K562 (cell line): Measurements from ENCODE around the gene SHISA5. TPM values are rescaled to one million over a fixed set of nuclear protein-coding genes. Genes with fewer than 3 reads are reported as not detected.

Experiments used
- CEBPB ChIP-seq: fragments of 450-650 bp; IDR thresholded peaks from 2 replicates; pipeline ENCODE4 v1.6.1; 2016; ENCODE audit warnings: missing genetic modification characterization, missing compliant biosample characterization
- CXXC5 ChIP-seq: fragments of 250-450 bp; sonication (Bioruptor Pico); IDR thresholded peaks from 2 replicates; pipeline ENCODE4 v1.8.0; 2022; ENCODE audit warnings: inconsistent platforms, mild to moderate bottlenecking, moderate library complexity
- DNMT1 ChIP-seq: fragments of 450-650 bp; IDR thresholded peaks from 2 replicates; pipeline ENCODE4 v1.6.1; 2016; ENCODE audit warnings: antibody characterized with exemption, mild to moderate bottlenecking
- FOS ChIP-seq: IDR thresholded peaks from 3 replicates; pipeline ENCODE4 v1.6.1; 2011; ENCODE audit not compliant: insufficient read length; ENCODE audit errors: extremely low read depth
- FOSL1 ChIP-seq: fragments of 200-800 bp; sonication (Bioruptor generic); conservative IDR thresholded peaks from 2 replicates; pipeline ENCODE4 v1.6.1; 2016; ENCODE audit warnings: missing genetic modification characterization, missing compliant biosample characterization
- GABPB2 ChIP-seq: fragments of 250-450 bp; sonication (Bioruptor Pico); conservative IDR thresholded peaks from 2 replicates; pipeline ENCODE4 v1.5.1; 2021; ENCODE audit warnings: mild to moderate bottlenecking
- MTF1 ChIP-seq: fragments of 250-450 bp; sonication (Bioruptor Pico); IDR thresholded peaks from 2 replicates; pipeline ENCODE4 v1.9.0; 2021; ENCODE audit warnings: moderate library complexity, mild to moderate bottlenecking, inconsistent platforms, borderline replicate concordance
- RBM15 ChIP-seq: fragments of 200-400 bp; formaldehyde crosslinking; IDR thresholded peaks from 2 replicates; pipeline ENCODE4 v1.6.1; 2018; ENCODE audit warnings: mild to moderate bottlenecking, low read length, moderate library complexity; ENCODE audit not compliant: insufficient read depth
- SP1 ChIP-seq: sonication (generic); formaldehyde crosslinking; IDR thresholded peaks from 2 replicates; pipeline ENCODE4 v1.8.1; 2022; ENCODE audit warnings: mild to moderate bottlenecking, missing genetic modification reagents
- TAF1 ChIP-seq: IDR thresholded peaks from 2 replicates; pipeline ENCODE4 v1.6.1; 2011; ENCODE audit warnings: mild to moderate bottlenecking, low read length, moderate library complexity; ENCODE audit not compliant: insufficient read depth, control insufficient read depth, severe bottlenecking; ENCODE audit errors: extremely low read depth
- ZNF143 ChIP-seq: sonication (generic); formaldehyde crosslinking; IDR thresholded peaks from 2 replicates; pipeline ENCODE4 v1.9.0; 2022; ENCODE audit warnings: mild to moderate bottlenecking, missing genetic modification reagents
- ZNF184 ChIP-seq: sonication (generic); formaldehyde crosslinking; IDR thresholded peaks from 2 replicates; pipeline ENCODE4 v1.5.0; 2020; ENCODE audit warnings: missing genetic modification reagents
- ZNF324 ChIP-seq: fragments of 250-450 bp; sonication (Bioruptor Pico); IDR thresholded peaks from 2 replicates; pipeline ENCODE4 v1.4.0; 2020; ENCODE audit warnings: mild to moderate bottlenecking
- ZNF584 ChIP-seq: fragments of 200-800 bp; sonication (Bioruptor generic); IDR thresholded peaks from 2 replicates; pipeline ENCODE4 v1.6.1; 2016; ENCODE audit warnings: low read depth, mild to moderate bottlenecking, missing genetic modification characterization, missing compliant biosample characterization
- polyA plus RNA-seq, 8 experiments: library from polyadenylated mRNA; depleted of rRNA in 4 of 8; stranded (reverse) in 5 of 8; unstranded in 3 of 8; fragments of >200 nt; fragmentation: Nextera tagmentation in 2 of 8; fragmentation: Illumina TruSeq in 1 of 8; extraction: Ambion mirVana in 2 of 8; extraction: Trizol in 1 of 8; gene quantifications; 2 replicates each; pipeline versions ENCODE4 v1.2.1 to v1.2.3, GENCODE V29; 2011 to 2014; ENCODE audit warnings: inconsistent platforms in 1 of 8, missing spikeins in 1 of 8
- total RNA-seq, 7 experiments: library from RNA; depleted of rRNA in 6 of 7; stranded (reverse); fragments of >200 nt in 6 of 7; fragmentation: Illumina TruSeq in 2 of 7; extraction: Trizol in 2 of 7; gene quantifications; 2 replicates each; pipeline versions ENCODE4 v1.2.1 to v1.2.3, GENCODE V29; 2011 to 2021; ENCODE audit warnings: low replicate concordance in 1 of 7
- TF ChIP-seq, protein P1 (sequence below): IDR thresholded peaks from 2 replicates; pipeline ENCODE4 v1.6.1; 2014; ENCODE audit warnings: antibody characterized with exemption
- TF ChIP-seq, protein P2 (sequence below): sonication (generic); formaldehyde crosslinking; IDR thresholded peaks from 2 replicates; pipeline ENCODE4 v1.8.0; 2022; ENCODE audit warnings: missing genetic modification reagents, mild to moderate bottlenecking, moderate library complexity, borderline replicate concordance
- TF ChIP-seq, protein P3 (sequence below): sonication (generic); IDR thresholded peaks from 2 replicates; pipeline ENCODE4 v1.6.1; 2016
- TF ChIP-seq, protein P4 (sequence below): sonication (generic); formaldehyde crosslinking; IDR thresholded peaks from 2 replicates; pipeline ENCODE4 v1.8.1; 2022; ENCODE audit warnings: missing genetic modification reagents
- TF ChIP-seq, protein P5 (sequence below): sonication (generic); formaldehyde crosslinking; IDR thresholded peaks from 2 replicates; pipeline ENCODE4 v1.8.1; 2023; ENCODE audit warnings: missing genetic modification reagents, mild to moderate bottlenecking, borderline replicate concordance

The SHISA5 gene
- total and polyA plus RNA-seq, 9 of the 15 experiments (the other 6 are each of a cell fraction or from before 2014, with no cell fraction given) = 8.4 to 85.8 (median 56.1) TPM

DNA sequence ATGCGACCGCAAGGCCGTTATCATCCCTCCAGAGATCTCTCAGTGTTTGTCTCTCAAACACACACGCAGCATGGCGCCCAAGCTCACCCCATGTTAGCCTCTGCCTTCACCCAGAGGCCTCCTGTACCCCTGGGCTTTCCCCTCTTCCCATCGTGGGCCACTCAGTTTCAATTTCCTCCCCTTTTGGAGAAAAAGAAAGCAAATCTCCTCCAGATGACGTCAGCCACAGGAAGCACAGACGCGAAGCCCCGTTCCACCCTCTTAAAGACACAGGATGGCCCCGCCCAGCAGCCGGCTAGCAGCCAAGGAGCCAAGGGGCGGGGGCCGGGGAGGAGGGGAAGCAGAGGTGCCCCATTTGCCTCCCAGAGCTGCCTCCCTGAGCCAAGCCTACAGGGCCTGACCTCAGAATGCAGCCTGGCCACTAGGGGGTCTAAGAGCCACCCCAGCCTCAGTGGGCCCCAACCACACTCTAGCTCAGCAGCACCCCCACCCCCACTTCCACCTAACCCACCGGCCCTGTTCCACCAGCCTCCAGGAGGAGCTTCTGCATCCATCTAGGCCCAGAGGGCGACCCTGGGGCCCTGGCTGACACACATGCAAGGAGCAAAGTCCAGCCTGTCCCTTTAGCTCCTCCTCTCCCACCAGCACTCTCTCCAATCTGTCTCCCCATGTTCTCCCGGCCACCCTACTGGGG lies 30.9 kb downstream of the SHISA5 start (continued):
- TF ChIP-seq SP1 (CRISPR knock-in tag) (peak; percentile 65), DNMT1 (0 out of 2 replicates have a peak, but pooled peaks have one; percentile 63), ZNF184 (CRISPR knock-in tag) (no peak), CEBPB (tag) (no peak), MTF1 (CRISPR knock-in tag) (no peak), GABPB2 (CRISPR knock-in tag) (no peak), TAF1 (peak; percentile 64), FOSL1 (peak; percentile 54), RBM15 (no peak), ZNF584 (no peak), ZNF143 (CRISPR knock-in tag) (no peak), FOS (no peak), CXXC5 (CRISPR knock-in tag) (peak; percentile 52; the same call in 1 of the 2 replicates), ZNF324 (CRISPR knock-in tag) (no peak)
- TF ChIP-seq, protein P1, sequence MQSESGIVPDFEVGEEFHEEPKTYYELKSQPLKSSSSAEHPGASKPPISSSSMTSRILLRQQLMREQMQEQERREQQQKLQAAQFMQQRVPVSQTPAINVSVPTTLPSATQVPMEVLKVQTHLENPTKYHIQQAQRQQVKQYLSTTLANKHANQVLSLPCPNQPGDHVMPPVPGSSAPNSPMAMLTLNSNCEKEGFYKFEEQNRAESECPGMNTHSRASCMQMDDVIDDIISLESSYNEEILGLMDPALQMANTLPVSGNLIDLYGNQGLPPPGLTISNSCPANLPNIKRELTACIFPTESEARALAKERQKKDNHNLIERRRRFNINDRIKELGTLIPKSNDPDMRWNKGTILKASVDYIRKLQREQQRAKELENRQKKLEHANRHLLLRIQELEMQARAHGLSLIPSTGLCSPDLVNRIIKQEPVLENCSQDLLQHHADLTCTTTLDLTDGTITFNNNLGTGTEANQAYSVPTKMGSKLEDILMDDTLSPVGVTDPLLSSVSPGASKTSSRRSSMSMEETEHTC = no peak
- TF ChIP-seq, protein P2, sequence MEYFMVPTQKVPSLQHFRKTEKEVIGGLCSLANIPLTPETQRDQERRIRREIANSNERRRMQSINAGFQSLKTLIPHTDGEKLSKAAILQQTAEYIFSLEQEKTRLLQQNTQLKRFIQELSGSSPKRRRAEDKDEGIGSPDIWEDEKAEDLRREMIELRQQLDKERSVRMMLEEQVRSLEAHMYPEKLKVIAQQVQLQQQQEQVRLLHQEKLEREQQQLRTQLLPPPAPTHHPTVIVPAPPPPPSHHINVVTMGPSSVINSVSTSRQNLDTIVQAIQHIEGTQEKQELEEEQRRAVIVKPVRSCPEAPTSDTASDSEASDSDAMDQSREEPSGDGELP = peak; percentile 53; the same call in 1 of the 2 replicates
- TF ChIP-seq, protein P3, sequence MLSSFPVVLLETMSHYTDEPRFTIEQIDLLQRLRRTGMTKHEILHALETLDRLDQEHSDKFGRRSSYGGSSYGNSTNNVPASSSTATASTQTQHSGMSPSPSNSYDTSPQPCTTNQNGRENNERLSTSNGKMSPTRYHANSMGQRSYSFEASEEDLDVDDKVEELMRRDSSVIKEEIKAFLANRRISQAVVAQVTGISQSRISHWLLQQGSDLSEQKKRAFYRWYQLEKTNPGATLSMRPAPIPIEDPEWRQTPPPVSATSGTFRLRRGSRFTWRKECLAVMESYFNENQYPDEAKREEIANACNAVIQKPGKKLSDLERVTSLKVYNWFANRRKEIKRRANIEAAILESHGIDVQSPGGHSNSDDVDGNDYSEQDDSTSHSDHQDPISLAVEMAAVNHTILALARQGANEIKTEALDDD = no peak
- TF ChIP-seq, protein P4, sequence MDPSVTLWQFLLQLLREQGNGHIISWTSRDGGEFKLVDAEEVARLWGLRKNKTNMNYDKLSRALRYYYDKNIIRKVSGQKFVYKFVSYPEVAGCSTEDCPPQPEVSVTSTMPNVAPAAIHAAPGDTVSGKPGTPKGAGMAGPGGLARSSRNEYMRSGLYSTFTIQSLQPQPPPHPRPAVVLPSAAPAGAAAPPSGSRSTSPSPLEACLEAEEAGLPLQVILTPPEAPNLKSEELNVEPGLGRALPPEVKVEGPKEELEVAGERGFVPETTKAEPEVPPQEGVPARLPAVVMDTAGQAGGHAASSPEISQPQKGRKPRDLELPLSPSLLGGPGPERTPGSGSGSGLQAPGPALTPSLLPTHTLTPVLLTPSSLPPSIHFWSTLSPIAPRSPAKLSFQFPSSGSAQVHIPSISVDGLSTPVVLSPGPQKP (CRISPR knock-in tag) = no peak
- TF ChIP-seq, protein P5, sequence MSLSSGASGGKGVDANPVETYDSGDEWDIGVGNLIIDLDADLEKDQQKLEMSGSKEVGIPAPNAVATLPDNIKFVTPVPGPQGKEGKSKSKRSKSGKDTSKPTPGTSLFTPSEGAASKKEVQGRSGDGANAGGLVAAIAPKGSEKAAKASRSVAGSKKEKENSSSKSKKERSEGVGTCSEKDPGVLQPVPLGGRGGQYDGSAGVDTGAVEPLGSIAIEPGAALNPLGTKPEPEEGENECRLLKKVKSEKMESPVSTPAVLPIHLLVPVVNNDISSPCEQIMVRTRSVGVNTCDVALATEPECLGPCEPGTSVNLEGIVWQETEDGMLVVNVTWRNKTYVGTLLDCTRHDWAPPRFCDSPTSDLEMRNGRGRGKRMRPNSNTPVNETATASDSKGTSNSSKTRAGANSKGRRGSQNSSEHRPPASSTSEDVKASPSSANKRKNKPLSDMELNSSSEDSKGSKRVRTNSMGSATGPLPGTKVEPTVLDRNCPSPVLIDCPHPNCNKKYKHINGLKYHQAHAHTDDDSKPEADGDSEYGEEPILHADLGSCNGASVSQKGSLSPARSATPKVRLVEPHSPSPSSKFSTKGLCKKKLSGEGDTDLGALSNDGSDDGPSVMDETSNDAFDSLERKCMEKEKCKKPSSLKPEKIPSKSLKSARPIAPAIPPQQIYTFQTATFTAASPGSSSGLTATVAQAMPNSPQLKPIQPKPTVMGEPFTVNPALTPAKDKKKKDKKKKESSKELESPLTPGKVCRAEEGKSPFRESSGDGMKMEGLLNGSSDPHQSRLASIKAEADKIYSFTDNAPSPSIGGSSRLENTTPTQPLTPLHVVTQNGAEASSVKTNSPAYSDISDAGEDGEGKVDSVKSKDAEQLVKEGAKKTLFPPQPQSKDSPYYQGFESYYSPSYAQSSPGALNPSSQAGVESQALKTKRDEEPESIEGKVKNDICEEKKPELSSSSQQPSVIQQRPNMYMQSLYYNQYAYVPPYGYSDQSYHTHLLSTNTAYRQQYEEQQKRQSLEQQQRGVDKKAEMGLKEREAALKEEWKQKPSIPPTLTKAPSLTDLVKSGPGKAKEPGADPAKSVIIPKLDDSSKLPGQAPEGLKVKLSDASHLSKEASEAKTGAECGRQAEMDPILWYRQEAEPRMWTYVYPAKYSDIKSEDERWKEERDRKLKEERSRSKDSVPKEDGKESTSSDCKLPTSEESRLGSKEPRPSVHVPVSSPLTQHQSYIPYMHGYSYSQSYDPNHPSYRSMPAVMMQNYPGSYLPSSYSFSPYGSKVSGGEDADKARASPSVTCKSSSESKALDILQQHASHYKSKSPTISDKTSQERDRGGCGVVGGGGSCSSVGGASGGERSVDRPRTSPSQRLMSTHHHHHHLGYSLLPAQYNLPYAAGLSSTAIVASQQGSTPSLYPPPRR (CRISPR knock-in tag) = no peak
